Mononuclear cell (primary cell): ENCODE measurements around the gene CRYL1. TPM values are rescaled to one million over a fixed set of nuclear protein-coding genes. Genes with fewer than 3 reads are reported as not detected.

Experiments
- H3K27me3 ChIP-seq: 2 replicates; pipeline ENCODE4 v1.6.0; 2011; ENCODE audit warnings: low read length, control low read depth; ENCODE audit not compliant: insufficient read depth
- H3K4me1 ChIP-seq: 2 replicates; pipeline ENCODE4 v1.5.1; 2011; ENCODE audit warnings: mild to moderate bottlenecking, low read length, control low read depth; ENCODE audit not compliant: insufficient read depth
- H3K4me3 ChIP-seq: 2 replicates; pipeline ENCODE4 v1.5.1; 2011; ENCODE audit warnings: mild to moderate bottlenecking, low read length, moderate library complexity
- H3K9me3 ChIP-seq: 2 replicates; pipeline ENCODE4 v1.5.1; 2011; ENCODE audit warnings: low read depth, mild to moderate bottlenecking, control low read depth, low read length
- total RNA-seq: library from RNA; depleted of rRNA; stranded (reverse); fragments of >200 nt; gene quantifications from one replicate; pipeline ENCODE4 v1.2.3, GENCODE V29; 2012

Gene CRYL1
- total RNA-seq, 1 donor, result 18.2 TPM

DNA sequence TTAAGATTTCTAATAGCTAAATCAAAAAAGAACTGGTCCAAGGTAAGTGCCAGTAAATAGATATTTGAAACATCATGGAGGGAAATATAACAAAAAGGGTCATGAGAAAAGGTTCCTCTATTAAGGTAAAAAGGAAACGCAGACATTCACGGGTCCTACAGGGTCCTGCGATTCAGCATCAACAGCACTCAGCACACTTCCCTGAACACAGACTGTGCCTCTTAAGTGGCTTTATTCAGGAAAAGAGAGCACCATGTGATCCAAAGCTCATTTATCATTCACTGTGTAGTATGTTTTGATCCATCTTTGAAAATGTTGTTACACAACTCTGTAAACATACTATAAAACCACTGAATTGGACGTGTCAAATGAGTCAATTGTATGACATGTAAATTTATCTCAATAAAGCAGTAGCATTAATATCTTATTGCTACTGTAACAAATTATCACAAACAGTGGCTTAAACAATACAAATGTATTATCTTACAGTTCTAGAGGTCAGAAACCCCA, 33.7 kb downstream of the CRYL1 start:
- Histone ChIP-seq H3K27me3 (no peaks in the 10 kb centered on the region), H3K4me1 (peaks cover 8% of the 10 kb centered on the region), H3K4me3 (no peak overlapping the region), H3K9me3 (no peaks in the 10 kb centered on the region)

DNA sequence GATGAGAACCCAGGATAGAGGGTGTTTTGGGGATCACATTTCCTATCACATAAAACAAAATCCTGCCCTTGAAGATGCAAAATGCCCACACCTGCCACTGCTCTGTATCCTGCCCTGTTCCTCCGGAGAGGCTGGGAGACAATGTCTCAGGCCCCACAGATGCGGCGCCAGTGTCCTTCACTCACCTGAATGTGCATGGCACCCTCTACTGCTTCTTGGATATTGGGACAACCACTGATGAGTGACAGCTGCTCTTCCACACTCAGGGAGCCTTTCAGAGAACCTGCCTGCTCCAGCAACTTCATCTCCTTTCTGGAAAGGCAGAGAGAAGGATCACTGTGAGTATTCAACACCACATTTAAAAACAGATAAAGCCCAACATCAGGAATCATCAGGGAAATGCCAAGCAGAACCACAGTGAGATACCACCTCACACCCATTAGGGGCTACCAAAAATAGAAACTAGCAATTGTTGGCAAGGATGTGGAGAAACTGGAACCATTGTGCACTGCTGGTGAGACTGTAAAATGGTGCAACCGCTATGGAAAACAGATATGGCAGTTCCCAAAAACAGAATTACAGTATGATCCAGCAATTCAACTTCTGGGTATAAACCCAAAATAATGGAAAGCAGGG, 36.4 kb downstream of the CRYL1 start:
- H3K9me3 ChIP-seq, result no peaks in the 10 kb centered on the region
- no peaks in the 10 kb centered on the region for H3K27me3 ChIP-seq
- H3K4me1 ChIP-seq, result no peaks in the 10 kb centered on the region
- H3K4me3 ChIP-seq, result no peak overlapping the region

- no peaks in the 10 kb centered on the region for H3K27me3 ChIP-seq
- H3K9me3 ChIP-seq, result no peaks in the 10 kb centered on the region
- no peaks in the 10 kb centered on the region for H3K4me1 ChIP-seq
- H3K4me3 ChIP-seq, result no peak overlapping the region
Measured at GRCh38 chr13:20487927-20488326, 37.7 kb downstream of the CRYL1 start.

DNA sequence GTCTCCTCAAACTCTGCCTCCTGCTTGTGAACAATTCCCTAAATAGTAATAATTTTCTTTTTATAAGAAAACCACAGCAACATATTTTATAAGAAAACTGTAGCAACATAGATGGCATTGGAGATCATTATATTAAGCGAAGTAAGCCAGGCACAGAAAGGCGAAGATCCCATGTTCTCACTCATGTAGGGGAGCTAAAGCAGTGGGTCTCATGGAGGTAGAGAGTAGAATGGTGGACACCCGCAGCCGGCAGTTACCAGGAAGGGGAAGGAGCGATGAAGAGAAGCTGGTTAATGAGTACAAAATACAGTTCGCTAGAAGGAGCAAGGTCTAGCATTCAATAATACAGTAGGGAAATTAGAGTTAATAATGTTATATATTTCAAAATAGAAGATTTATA, 42.9 kb downstream of the CRYL1 start:
- Histone ChIP-seq H3K4me3 (no peak overlapping the region), H3K4me1 (no peaks in the 10 kb centered on the region), H3K9me3 (no peaks in the 10 kb centered on the region), H3K27me3 (no peaks in the 10 kb centered on the region)

DNA sequence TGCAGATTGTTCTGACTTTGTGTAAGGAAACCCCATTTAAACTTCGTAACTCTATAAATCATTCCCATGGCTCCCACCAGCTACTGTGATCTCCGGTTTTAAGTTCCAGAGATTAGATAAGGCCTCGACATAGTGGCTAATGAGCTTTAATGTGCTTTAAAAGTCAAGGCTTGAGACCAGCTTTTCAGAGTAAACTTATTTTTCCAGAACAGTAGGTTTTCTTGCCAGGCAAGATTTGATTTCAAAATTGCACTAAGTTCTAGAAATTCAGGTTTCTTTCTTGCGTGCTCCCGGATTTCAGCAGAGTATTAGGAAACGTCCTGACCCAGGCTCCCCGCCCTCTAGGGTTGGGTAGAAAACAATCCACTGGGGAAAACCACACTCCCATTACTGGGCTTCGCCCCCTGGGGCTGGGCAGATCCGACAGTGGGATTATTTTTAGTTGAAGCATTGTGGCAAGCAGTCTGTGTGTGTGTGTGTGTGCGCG, 43.3 kb downstream of the CRYL1 start:
- Histone ChIP-seq H3K4me1 (no peaks in the 10 kb centered on the region), H3K9me3 (no peaks in the 10 kb centered on the region), H3K4me3 (no peak overlapping the region), H3K27me3 (no peaks in the 10 kb centered on the region)

- no peak overlapping the region for H3K4me3 ChIP-seq
- H3K4me1 ChIP-seq, result peaks cover 24% of the 10 kb centered on the region
- H3K9me3 ChIP-seq, result no peaks in the 10 kb centered on the region
- H3K27me3 ChIP-seq, result no peaks in the 10 kb centered on the region
Measured at GRCh38 chr13:20477394-20477793, 48.3 kb downstream of the CRYL1 start.

GRCh38 chr13:20475927-20476691, 49.5 kb downstream of the CRYL1 start:
- H3K4me1 ChIP-seq, result peaks cover 24% of the 10 kb centered on the region
- H3K9me3 ChIP-seq, result no peaks in the 10 kb centered on the region
- no peak overlapping the region for H3K4me3 ChIP-seq
- no peaks in the 10 kb centered on the region for H3K27me3 ChIP-seq

- peaks cover 24% of the 10 kb centered on the region for H3K4me1 ChIP-seq
- no peaks in the 10 kb centered on the region for H3K9me3 ChIP-seq
- no peak overlapping the region for H3K4me3 ChIP-seq
- no peaks in the 10 kb centered on the region for H3K27me3 ChIP-seq
Measured at GRCh38 chr13:20474515-20474914, 51.1 kb downstream of the CRYL1 start.

DNA sequence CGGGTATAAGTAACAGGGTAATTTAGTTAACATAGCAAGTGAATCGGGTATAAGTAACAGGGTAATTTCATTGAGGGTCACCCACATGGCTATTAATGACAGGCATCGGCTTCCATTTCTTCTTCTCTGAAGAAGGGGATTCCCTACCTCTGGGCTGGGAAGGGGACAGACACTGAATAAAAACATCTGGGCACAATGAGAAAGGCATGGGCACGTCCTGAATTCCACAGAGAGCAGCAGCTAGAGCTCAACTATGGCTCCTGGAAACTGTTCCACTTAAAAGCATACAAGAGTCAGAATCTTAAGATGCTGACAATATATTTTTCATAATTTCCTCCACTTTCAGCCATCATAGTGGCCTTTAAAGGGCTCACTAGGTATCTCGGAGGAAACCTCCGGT, 51.8 kb downstream of the CRYL1 start:
- peaks cover 24% of the 10 kb centered on the region for H3K4me1 ChIP-seq
- H3K4me3 ChIP-seq, result no peak overlapping the region
- no peaks in the 10 kb centered on the region for H3K9me3 ChIP-seq
- no peaks in the 10 kb centered on the region for H3K27me3 ChIP-seq

DNA sequence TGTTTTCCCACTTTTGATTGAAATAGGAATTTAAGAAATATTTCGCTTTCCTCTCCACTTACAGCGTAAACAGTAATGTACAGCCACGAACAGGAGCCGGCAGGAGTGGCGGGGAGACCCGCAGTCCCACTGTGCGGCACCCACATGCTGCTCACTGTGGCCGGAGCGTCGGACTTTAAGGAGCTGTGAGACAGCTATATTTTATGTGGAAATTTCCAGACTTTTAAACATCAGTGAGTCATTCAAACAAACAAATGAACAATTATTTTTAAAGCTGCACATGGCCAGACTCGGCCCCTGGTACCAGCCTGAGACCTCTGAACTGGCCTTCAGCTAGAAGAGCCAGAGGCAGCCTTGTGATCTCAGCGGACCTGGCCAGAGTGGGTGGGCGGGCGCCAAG, 52.5 kb downstream of the CRYL1 start:
- no peaks in the 10 kb centered on the region for H3K9me3 ChIP-seq
- peaks cover 24% of the 10 kb centered on the region for H3K4me1 ChIP-seq
- no peaks in the 10 kb centered on the region for H3K27me3 ChIP-seq
- no peak overlapping the region for H3K4me3 ChIP-seq

- Histone ChIP-seq H3K4me3 (no peak overlapping the region), H3K9me3 (no peaks in the 10 kb centered on the region), H3K27me3 (no peaks in the 10 kb centered on the region), H3K4me1 (peaks cover 24% of the 10 kb centered on the region)
Measured at GRCh38 chr13:20472531-20472930, 53.1 kb downstream of the CRYL1 start.

DNA sequence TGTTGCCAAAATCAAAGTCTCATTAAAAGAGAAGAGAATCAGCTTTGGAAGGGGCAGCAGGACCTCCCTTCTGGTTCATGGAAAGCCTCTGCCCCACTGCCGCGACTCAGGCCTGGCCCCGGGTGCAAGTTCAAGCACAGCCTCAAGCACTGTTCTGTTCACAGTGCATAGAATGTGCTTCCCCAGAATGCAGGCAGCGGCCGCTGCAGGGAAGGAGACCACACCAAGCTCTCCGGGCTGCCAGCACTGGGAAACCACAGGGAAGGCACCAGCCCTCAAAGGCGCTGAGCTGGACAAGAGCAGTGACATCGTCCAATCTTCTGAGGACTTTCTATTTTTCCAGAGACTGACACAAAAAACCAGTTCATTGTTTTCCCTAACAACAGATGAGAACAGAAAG, 55.5 kb downstream of the CRYL1 start:
- no peak overlapping the region for H3K4me3 ChIP-seq

GRCh38 chr13:20466371-20466770, 59.3 kb downstream of the CRYL1 start:
- Histone ChIP-seq H3K4me1 (no peaks in the 10 kb centered on the region), H3K4me3 (no peak overlapping the region), H3K9me3 (no peaks in the 10 kb centered on the region), H3K27me3 (no peaks in the 10 kb centered on the region)

More for the DNA sequence above, 55.5 kb downstream of the CRYL1 start:
- Histone ChIP-seq H3K4me1 (peaks cover 4% of the 10 kb centered on the region), H3K27me3 (no peaks in the 10 kb centered on the region), H3K9me3 (no peaks in the 10 kb centered on the region)

- H3K9me3 ChIP-seq, result no peaks in the 10 kb centered on the region
- H3K4me1 ChIP-seq, result no peaks in the 10 kb centered on the region
- no peak overlapping the region for H3K4me3 ChIP-seq
- H3K27me3 ChIP-seq, result no peaks in the 10 kb centered on the region
Measured at GRCh38 chr13:20465218-20465879, 60.3 kb downstream of the CRYL1 start.

DNA sequence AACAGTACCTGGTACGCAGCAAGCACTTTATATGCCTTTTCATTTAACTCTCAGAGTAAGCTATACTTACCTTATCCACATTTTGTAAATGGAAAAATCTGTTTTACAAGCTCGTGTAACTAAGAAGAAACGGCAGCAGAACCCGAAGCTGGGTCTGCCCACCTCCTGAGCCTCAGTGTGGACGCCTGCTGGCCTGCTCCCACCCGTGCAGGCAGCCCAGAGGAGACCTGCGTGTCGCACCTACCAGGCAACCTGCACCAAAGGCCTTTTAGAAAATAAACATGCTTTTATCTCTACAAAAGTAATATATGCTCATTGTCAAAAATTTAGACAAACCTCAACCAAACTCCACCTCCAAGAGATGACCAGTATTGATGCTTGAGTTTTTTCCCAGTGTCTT, 62.7 kb downstream of the CRYL1 start:
- Histone ChIP-seq H3K4me3 (no peak overlapping the region), H3K9me3 (no peaks in the 10 kb centered on the region), H3K27me3 (no peaks in the 10 kb centered on the region), H3K4me1 (no peaks in the 10 kb centered on the region)
